CD4-positive, alpha-beta T cell treated with Interleukin-10 for 1 hour (primary cell): ENCODE data around the gene TRMU.

Experiments used
- DNase-seq: peaks from one replicate; pipeline ENCODE4 v3.0.0-alpha.2; 2020

The TRMU gene

GRCh38 chr22:46338636-46339035 lies 3.1 kb downstream of the TRMU start:
- DNase-seq = no peak

- no peak for DNase-seq
These were observed 4.4 kb downstream of the TRMU start for GRCh38 chr22:46339956-46340355.

GRCh38 chr22:46340676-46341075 lies 5.2 kb downstream of the TRMU start:
- no peak for DNase-seq

GRCh38 chr22:46346680-46347405 lies 11.3 kb downstream of the TRMU start:
- DNase-seq = no peak

DNA sequence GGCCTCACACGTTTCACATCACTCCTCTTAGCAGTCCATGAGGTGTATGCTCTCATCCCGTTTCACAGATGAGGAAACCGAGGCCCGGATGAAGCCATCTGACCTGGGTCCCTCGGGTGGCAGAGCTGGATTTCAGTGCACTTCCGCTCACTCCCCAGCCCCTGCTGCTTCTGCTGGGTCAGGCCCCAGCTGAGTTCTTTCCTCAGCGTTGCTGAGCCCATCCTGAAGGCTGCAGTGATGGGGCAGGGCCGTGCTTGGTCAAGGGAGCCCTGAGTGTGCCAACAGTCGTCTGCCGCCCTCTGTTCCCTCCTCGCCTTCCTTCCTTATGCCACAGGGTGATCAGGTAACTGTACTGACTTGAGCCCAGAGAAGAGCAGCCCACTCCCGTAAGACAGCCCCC lies 12.1 kb downstream of the TRMU start:
- no peak for DNase-seq

GRCh38 chr22:46348099-46348695 lies 12.7 kb downstream of the TRMU start:
- DNase-seq = no peak

GRCh38 chr22:46349238-46349637 lies 13.7 kb downstream of the TRMU start:
- DNase-seq = no peak

- no peak for DNase-seq
These were observed 14.2 kb downstream of the TRMU start for GRCh38 chr22:46349681-46350080.

GRCh38 chr22:46350121-46350520 lies 14.6 kb downstream of the TRMU start:
- DNase-seq = no peak

- DNase-seq = no peak
These were observed 15.1 kb downstream of the TRMU start for GRCh38 chr22:46350646-46351045.

GRCh38 chr22:46351131-46351735 lies 15.7 kb downstream of the TRMU start:
- no peak for DNase-seq

- no peak for DNase-seq
These were observed 16.3 kb downstream of the TRMU start for GRCh38 chr22:46351767-46352166.

- no peak for DNase-seq
These were observed 16.8 kb downstream of the TRMU start for GRCh38 chr22:46352276-46352675.

DNA sequence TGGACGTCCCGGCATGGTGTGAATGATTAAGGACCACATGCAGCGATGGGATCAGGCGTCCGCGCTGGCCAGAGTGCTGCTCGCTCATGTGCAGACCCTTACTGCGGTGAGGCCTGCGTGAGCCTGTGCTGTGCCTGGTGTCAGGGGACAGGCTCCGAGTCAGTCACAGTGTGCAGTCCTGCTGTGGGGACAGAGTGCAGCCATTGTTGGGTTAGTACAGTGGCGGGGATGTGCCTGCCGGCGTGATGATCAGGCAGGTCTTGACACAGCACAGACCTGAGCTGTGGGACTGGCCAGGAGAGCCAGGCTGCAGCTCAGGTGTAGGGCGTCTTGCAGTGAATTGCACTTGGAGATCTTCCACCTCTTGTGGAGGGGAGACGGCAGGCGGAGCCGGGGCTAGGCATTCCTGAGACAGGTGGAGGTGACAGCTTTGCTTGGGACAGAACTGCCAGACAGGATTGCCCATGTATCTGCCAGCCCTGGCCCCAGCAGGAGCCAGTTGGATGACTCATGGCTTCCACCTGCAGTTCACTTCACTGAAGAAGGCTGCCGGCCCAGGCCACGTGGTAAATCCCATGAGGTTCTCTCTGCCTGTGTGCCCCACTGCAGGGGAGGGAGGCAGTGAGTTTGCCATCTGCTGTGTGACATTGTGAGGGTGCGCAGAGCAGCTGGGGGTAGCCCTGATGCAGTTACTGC lies 17.3 kb downstream of the TRMU start:
- no peak for DNase-seq

GRCh38 chr22:46353483-46354105 lies 18.1 kb downstream of the TRMU start:
- no peak for DNase-seq

DNA sequence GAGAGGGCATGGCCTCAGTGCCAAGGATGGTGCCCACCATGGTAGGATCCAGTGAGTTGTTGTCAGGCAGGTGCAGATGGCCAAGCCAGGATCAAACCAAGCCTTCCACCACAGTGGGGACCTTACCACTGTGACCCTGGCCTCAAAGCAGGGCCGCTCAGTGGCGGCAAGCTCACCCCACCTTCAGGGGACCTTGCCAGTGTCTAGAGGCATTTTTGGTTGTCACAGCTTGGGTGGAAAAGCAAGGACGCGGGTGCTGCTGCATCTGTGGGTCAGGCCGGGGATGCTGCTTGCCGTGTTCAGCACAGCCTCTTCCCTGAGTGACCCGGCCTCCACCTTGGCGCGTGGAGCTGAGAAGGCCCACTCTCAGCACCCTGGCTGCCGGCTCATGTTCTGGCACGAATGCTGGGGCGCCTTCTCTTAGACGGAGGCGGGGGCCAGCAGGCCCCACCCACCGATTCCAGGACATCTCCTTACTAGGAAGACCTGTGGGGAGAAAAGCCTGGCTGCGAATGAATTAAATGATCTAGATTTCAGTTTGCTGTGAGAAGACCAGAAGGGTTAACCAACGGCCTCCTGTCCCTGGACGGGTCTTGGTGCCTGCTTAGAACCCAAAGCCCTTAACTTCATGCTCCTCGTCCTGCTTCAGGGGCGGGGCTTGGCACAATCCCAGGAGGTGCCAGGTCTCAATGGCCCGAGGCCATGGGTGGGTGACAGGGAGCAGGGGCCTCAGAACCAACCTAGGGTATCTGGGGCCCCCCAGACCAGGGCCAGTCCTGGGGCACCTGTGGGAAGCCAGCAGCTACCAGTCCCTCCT lies 18.9 kb downstream of the TRMU start:
- DNase-seq = no peak

- no peak for DNase-seq
These were observed 19.4 kb downstream of the TRMU start for GRCh38 chr22:46354993-46355305.

GRCh38 chr22:46355369-46355995 lies 20.0 kb downstream of the TRMU start:
- peak; percentile 59 for DNase-seq

GRCh38 chr22:46355996-46356471 lies 20.5 kb downstream of the TRMU start:
- DNase-seq = no peak

DNA sequence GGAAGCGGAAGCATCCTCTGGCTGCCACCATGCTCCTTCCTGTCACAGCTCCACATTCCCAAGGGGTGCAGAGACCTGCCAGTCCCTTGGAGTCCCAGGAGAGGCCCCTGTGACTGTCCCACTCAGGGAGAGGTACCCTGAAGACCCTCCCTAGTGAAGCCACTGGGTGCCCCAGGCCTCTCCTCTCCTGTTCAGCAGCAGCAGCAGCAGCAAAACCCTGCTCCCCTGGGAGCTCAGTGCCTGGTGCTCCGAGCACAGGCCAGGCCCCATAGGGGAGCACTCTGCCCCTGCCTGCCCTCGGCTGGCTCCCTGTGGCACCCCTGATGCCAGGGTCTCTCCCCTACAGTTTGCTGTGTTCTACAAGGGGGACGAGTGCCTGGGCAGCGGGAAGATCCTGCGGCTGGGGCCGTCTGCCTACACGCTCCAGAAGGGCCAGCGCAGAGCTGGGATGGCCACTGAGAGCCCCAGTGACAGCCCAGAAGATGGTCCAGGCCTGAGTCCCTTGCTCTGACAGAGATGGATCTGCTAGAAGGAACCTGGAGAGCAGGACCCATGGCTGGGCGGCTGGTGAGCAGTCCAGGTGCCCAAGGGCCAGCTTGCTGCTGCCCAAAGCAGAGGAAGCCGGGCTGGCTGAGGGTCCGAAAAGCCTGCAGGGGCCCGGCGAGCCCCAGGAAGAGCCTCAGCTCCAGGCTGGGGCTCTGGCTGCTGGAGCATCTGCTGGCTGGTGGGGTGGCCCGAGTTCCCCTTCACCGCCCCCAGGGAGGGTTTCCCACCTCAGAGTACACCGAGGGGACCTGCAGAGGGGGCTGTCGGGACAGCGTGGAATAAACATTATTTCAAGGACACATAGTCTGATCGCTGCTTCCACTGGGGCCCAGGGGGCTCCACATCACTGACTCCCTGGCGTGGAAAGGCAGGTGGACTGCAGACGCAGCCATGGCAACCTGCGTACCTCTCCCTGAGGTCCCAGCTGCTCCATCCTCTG lies 21.3 kb downstream of the TRMU start:
- DNase-seq = no peak
